Gastroesophageal sphincter (tissue), 3 donors: ENCODE data around the gene BCL2.

Source experiments
- CTCF ChIP-seq, 4 experiments: fragments of 200-600 bp in 2 of 4; fragments of 450-650 bp in 2 of 4; sonication (generic) in 1 of 4; IDR thresholded peaks; one replicate each; pipeline ENCODE4 v1.5.1; 2017 to 2019; ENCODE audit warnings: antibody characterized with exemption in 4 of 4, mild to moderate bottlenecking in 2 of 4, moderate library complexity in 2 of 4
- POLR2AphosphoS5 ChIP-seq: sonication (generic); formaldehyde crosslinking; IDR thresholded peaks from one replicate; pipeline ENCODE4 v1.6.1; 2017; ENCODE audit warnings: antibody characterized with exemption

- TF ChIP-seq POLR2AphosphoS5 (peak; percentile 16), CTCF (IDR thresholded peaks at IDR 0.05) (no peak)
Measured at GRCh38 chr18:63247926-63248325, 71.6 kb downstream of the BCL2 start.
